ENCODE measurements around the gene CYP4V2.

Gene CYP4V2

DNA sequence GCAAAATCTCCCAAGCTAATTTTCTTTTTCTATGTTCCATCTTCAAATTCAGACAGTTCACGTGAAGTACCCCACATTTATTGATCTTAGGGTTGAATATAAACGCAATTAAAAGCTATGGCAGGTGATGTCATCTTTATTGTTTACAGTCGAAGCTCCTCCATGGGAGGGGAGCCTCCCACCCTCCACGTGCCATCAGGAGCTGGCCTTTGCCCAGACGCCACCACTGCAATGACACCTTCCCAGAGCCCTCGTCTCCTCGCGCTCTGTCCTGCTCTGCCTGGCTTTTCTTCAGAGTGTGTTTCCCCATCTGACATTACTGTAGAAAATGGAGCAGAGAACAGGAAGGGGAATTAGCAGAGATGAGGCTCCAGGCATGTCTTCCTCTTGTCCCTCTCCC is 18.8 kb upstream of the CYP4V2 start:
- in situ Hi-C loops (cut with HindIII; ENCODE audit: low sequenced_read_pairs), result no loop called here

DNA sequence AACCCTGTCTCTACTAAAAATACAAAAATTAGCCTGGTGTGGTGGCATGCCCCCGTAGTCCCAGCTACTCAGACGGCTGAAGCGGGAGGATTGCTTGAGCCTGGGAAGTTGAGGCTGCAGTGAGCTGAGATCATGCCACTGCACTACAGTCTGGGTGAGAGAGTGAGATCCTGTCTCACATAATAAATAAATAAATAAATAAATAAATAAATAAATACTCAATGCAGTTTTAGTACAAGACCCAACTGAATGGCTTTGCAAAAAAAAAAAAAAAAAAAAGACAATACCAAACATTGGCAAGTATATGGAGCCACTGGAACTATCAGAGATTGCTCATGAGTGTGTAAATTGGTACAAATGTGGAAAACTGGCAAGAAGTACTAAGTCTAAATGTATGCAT is 3.3 kb upstream of the CYP4V2 start:
- in situ Hi-C loops (cut with HindIII; ENCODE audit: low sequenced_read_pairs), result no loop called here

DNA sequence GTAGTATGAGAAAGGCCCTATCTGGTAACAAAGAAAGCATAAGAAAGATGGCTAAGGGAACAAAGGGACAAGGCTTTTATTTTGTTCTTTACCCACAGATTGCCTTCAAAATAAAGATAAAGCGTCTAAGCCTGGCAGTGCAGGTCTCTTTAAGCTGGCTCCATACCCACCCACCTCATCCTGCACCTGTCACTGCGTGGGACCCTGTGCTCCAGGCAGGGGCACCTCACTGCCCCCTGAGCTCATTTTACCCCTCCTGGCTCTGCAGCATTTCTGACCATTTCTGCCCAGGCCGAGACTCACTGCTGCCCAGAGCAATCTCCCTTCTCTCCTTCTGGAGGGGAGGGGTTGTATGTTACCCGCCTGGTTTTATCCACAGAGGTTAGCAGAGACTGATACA is 1.7 kb upstream of the CYP4V2 start:
- in situ Hi-C loops (cut with HindIII; ENCODE audit: low sequenced_read_pairs), result no loop called here

DNA sequence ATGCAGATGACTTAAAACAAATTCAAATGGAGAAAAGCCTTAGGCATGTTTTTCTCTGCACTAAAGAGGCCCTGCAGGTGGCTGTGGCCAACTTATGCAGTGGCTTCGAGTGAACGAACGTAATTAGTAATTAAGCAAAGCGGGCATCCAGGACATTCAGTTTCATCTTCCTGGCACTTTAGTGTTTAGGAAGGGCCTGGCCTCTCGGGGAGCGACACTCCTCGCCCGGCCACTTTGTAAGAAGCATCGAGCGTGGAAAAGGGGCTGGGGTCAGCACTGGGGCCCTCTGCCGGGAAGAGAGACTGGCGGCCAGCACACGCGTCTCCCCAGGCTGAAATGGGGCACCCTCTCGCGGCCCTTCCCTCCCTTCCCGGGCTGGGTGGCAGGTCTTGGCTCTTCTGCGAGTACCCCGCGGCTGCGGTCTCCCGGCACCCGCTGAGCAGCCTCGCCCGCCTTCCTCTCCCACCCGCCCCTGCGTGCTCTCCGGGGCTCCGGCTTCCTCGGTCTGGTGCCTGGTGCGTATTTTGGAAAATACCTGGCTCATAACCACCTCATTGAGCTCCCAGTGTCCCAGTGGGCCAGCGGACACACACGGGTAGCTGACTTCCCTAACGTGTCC is 677 bp upstream of the CYP4V2 start:
- in situ Hi-C loops (cut with HindIII; ENCODE audit: low sequenced_read_pairs), result no loop called here

DNA sequence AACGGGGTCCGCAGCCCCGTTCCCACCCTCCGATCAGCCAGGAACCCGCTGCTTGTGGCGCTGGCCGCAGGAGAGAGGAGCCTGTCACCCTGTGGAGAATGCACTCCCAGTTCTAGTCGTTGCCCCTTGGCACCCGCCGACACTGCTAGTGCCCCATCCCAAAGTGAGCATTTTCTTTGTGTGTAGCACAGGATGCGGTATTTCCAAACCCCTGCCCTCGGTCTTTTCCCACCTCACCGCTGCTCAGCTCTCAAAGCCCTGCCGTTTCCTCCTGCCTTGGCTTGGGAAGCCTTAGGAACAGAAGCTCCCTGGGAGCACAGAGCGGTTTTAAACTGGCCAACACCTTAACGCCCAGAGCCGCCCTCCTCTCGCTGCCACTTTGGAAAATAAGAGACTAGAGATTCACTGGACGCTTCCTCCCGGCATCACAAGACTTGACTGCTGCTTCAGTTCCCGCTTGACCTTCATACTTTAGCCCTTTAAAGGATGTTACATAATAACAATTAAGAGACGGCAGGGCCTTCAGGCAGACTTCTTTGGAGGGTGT is 772 bp downstream of the CYP4V2 start:
- in situ Hi-C loops (cut with HindIII; ENCODE audit: low sequenced_read_pairs), result no loop called here

DNA sequence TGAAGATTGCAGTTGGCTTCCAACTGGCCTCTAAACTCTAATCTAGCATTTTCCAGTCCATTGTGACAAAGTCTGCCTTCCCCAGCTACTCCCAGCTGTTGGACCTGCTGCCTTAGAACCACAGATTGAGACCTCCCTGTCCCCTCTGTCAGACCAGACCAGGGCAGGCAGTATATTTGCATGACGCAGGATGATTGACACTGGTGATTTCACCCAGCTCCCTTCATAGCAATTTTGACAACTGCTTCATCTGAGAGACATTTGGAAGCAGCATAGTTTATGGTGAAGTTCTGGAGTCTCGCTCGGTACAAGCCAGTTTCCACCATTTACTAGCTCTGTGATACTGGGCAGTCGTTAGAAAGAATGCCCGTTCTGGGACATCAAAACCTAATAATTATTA is 2.5 kb downstream of the CYP4V2 start:
- in situ Hi-C loops (cut with HindIII; ENCODE audit: low sequenced_read_pairs), result no loop called here

DNA sequence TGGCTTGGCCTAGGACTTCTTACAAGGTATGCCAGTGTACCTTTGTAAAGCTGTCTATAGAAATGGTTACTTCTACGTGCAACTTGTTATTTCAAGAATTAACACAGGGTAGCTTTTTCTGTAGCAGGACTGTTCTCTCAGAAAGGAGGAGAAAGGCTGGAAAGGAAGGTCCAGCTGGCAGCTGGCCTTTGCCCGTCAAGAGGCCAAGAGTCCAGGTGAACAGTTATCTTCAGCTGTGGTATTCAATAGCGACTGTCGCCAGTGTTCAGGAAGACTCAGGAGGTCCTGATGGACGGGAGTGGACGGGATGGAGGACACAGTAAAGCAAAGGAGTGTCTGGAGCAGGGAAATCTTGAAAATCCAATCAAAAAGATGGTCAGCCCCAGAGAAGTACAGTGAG is 4.7 kb downstream of the CYP4V2 start:
- in situ Hi-C loops (cut with HindIII; ENCODE audit: low sequenced_read_pairs), result no loop called here

DNA sequence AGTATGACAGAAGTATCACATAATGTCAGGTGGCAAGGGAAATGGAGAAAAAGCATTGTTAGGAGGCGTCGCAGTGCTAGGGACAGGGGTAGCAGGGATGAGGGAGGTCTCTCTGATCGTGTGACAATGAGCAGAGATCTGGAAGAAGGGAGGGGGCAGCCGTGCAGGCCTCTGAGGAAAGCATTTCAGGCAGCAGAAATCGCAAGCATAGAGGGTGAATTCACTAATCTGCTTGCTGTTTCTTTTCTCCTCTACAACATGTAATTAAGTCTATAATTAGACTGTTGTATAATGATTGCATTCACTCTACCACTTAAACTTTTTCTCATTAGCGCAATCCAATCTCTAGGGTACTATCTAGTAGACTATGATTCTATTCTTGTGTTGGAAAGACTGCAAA is 9.1 kb downstream of the CYP4V2 start:
- in situ Hi-C loops (cut with HindIII; ENCODE audit: low sequenced_read_pairs), result no loop called here

DNA sequence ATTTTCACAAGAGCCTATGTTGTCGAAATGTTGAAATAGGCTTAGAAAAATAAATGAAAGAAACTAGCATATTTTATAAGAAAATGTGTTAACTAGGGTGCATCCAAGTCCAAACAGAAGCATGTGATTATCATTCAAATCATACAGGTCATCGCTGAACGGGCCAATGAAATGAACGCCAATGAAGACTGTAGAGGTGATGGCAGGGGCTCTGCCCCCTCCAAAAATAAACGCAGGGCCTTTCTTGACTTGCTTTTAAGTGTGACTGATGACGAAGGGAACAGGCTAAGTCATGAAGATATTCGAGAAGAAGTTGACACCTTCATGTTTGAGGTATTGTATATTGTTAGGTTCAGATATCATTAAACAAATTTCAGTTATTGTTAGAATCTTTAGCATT is 9.6 kb downstream of the CYP4V2 start:
- in situ Hi-C loops (cut with HindIII; ENCODE audit: low sequenced_read_pairs), result no loop called here

DNA sequence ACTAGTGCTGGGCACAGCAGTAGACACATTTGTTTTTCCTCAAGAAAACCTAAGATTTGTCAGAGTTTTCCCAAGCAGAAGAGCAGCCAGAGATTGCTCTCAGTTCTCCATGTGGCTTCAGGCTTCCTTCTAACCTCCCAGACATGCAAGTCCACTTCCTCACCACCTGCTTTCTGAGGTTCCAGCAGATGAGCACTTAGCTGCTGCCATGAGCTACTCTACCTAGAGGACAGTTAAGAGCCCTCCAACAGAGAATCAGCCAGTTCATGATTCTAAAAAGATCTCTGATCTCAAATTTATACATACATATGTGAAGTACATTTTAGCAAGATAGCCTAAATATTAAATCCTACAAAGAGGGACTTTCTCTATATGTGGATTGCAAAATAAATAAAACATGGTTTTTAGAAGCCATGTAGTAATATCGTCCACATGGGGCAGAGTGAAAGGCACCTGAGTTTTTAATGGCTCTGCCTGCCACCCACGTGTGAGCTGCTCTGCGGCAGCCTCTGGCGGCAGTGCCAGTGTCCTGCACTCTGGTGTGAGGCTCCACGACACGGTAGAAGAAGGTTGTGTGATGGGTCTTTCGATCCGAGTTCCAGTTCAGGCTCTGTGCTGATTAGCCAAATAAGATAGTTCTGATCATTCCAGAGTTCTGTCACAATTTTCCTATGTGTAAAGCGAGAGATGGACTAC is 10.3 kb downstream of the CYP4V2 start:
- in situ Hi-C loops (cut with HindIII; ENCODE audit: low sequenced_read_pairs), result no loop called here

DNA sequence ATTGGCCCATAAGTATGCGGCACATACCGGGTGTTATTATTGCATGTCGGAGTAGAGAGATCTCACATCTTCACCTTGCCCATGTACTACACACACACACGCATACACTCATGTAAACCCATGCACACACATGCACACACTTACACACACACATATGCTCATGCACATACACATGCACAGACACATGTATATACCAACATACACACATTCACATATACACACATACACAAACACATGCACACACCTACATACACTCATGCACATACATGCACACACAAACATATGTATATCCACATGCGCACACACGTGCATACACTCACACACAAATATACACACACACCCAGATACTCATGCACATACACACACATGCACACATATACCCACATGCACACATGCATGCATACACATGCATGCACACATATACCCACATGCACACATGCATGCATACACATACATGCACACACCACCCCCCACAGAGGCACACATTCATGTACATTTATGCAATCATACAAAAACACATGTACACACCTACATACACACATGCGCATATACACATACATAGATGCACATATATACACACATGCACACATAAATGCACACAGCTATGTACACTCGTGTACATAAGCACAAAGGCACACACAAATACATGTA is 11.2 kb downstream of the CYP4V2 start:
- in situ Hi-C loops (cut with HindIII; ENCODE audit: low sequenced_read_pairs), result no loop called here

DNA sequence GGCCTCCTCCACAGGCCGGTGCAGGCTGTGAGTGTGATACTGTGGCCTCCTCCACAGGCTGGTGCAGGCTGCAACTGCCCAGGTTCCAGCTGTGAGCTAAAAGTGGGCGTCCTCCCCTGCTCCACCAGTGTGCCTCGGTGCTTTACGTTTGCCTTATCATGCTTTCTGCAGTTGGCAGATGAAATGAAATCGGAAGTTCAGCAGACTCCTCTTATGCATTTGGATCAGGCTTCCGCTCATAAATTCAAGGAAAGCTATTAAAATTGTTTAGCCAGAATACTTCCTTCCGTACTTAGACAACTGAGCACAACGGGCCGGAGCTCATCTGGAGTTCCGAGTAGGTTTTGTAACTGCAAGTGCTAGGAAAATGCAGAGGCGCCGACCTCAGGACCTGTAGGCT is 12.0 kb downstream of the CYP4V2 start:
- in situ Hi-C loops (cut with HindIII; ENCODE audit: low sequenced_read_pairs), result no loop called here

DNA sequence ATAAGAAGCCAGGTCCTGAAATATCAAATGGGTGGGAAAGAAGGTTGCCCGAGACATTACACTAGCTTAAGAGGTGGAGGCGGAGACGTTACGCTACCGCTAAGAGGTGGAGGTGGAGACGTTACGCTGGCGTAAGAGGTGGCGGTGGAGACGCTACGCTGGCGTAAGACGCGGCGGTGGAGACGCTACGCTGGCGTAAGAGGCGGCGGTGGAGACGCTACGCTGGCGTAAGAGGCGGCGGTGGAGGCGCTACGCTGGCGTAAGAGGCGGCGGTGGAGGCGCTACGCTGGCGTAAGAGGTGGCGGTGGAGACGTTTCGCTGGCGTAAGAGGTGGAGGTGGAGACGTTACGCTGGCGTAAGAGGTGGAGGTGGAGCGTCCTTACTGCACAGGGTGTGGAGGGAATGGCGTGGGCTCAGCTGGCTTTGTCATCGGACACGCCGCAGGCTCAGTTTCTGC is 12.8 kb downstream of the CYP4V2 start:
- in situ Hi-C loops (cut with HindIII; ENCODE audit: low sequenced_read_pairs), result no loop called here

DNA sequence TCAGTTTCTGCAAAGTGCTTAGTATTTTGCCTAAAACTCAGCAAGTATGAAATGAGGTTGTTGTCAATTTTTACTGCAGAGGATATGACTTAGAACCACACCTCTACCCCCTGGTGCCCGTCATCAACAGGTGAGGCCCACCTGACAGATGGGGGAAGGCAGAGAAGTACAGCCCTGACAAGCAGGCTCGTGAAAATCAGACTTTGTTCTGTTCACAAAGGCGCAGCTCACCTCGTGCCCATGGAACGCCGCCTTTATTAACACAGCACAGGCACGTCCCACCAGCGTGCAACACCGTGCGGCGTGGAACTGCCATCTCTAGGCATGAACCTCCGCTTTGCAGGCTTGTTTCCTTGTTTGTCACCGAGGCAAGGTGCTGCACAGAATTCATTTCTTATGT is 13.3 kb downstream of the CYP4V2 start:
- in situ Hi-C loops (cut with HindIII; ENCODE audit: low sequenced_read_pairs), result no loop called here

DNA sequence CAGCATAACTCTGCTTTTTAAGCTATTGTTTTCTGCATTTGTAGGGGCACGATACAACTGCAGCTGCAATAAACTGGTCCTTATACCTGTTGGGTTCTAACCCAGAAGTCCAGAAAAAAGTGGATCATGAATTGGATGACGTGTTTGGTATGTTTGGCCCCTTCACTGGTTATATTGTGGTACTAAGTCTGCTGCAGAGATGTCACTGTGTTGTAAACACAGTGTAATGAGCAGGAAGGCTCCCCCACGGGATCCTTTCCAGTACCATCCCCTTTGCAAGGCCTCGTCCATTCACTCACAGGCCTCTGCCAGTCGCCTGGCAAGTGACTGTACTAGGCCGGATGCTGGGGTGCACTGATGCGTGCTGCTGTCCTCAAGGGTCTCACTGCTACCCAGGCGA is 13.8 kb downstream of the CYP4V2 start:
- in situ Hi-C loops (cut with HindIII; ENCODE audit: low sequenced_read_pairs), result no loop called here

DNA sequence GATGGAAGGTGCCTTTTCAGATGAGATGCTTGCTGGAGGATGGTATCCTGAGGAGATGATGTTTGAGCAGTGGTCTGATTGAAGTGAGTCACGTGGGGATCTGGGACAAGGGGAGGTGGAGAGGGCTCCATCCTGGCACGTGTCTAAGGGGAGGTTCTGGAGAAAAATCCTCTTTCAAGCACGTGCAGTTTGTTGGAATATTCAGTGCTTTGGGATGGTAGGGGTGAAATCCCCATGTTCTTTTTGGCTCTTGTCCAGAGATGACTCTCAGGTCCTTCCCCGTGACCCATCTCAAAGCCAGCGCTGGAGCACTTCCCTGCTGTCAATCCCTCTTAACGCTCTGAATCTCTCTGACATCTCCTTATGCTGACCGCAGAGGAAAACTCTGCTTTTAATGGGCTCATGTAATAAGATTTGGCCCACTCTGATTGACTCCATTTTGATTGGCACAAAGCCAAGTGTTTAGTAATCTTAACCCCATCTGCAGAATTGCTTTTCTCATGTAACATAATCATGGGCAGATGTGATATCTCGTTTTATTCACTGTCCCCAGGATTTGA is 25.2 kb downstream of the CYP4V2 start:
- in situ Hi-C loops (cut with HindIII; ENCODE audit: low sequenced_read_pairs), result no loop called here

DNA sequence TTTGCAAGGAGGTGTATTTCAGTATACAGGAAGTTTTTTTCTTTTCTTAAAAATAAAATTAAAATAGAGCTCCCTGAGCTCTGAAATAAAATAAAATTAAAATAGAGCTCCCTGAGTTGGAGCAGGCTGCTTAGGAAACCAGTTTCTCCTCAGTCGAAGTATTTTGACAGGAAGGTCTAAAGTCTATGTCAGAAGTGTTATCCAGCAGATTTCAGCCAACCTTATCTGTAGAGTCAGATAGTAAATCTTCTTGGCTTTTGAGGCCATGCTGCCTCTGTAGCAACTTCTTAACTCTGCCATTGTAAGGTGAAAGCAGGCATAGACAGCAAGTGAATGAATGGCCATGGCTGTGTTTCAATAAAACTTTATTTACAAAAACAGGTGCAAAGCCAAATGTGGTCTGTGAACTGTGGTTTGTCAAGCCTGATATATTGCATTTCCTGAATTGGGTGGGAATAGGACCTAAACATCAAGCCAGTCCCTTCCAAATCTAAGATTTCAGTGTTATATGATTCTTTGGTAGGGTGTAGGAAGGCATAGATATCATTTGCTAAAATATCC is 26.4 kb downstream of the CYP4V2 start:
- in situ Hi-C loops (cut with HindIII; ENCODE audit: low sequenced_read_pairs), result no loop called here

DNA sequence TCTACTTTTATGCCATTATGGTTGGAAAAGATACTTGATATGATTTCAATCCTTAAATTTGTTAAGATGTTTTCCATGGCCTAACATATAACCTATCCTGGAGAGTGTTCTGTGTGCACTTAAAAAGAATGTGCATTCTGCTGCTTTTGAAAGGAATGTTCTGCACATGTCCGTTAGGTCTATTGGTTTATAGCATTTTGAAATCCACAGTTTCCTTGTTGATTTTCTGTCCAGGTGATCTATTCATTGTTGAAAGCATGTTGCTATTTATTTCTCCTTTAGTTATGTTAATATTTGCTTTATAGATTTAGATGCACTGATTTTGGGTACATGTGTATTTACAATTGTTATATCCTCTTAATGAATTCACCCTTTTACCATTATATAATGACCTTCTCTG is 30.3 kb downstream of the CYP4V2 start:
- in situ Hi-C loops (cut with HindIII; ENCODE audit: low sequenced_read_pairs), result no loop called here

DNA sequence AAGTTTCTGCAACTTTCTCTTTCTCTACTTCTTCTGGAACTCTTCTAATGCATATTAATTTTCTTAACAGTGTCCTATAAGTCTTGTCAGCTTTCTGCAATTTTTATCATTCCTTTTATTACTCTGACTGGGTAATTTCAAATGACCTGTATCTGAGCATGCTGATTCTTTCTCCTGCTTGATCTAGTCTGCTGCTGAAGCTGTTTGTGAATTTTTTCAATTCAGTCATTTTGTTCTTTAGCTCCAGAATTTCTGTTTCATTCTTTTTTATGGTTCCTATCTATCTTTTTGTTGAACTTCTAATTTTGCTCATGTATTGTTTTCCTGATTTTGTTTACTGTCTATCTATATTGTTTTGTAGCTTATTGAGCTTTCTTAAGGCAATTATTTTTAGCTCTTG is 34.5 kb downstream of the CYP4V2 start:
- in situ Hi-C loops (cut with HindIII; ENCODE audit: low sequenced_read_pairs), result no loop called here

DNA sequence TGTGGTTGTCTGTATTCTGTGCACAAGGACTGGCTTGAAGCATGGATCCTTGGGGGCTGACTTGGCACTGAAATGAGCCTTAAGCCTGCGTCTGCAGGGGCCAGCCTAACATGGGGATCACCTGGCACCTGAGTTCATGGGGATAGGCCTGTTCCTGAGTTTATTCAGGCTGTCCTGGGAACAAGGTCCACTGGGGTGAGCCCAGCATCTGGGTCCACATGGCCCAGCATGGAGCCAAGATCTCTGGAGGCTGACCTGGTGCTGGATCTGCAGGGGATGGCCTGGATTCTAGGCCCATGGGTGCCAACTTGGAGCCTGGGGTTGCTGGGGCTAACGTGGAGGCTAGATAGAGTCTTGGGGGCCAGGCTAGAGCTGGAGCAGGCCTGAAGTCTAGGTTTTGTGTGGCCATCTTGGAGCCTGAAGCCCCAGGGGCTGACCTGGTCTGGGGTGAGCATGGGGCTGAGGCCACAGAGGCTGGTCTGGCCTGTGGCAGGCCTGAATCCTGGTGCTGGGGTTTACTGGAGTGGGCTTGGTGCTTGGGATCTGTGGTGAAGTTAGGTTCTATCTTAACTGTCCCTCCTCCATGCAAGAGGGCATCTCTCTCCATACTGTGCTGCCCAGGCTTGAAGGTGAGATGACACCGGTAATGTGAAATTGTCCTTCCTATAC is 35.3 kb downstream of the CYP4V2 start:
- in situ Hi-C loops (cut with HindIII; ENCODE audit: low sequenced_read_pairs), result no loop called here

DNA sequence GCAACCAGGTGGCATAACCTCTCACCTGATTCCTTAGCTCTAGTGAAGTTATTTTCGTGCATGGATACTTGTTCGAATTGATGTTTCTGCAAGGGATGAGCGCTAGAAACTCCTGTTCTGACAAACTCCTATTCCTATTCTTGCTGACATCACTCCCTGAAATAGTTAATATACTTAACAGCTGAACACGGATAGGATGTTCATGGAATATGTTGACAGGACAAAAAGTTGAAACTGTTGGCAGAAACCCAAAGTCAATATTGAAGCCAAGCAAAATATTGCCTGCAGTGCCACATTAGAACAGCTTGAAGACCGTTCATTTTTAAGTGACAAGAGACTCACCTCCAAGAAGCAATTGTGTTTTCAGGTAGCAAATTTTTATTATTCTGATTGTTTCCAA is 35.9 kb downstream of the CYP4V2 start, which contains the start of gene KLKB1:
Gene KLKB1, plus strand, starts transcription at position 287 of the 400 bp plus-strand sequence. CDS start 689 bp downstream, outside the sequence.
- in situ Hi-C loops (cut with HindIII; ENCODE audit: low sequenced_read_pairs), result no loop called here

Data from DLD1 (cell line).